HG03432 (cell line): Measurements from ENCODE around the gene STARD3.

Experiments
- ATAC-seq: cut with Tn5 transposase; IDR thresholded peaks from one replicate; pipeline ENCODE4 v1.9.1; 2021; ENCODE audit warnings: mild to moderate bottlenecking, moderate library complexity; ENCODE audit not compliant: unreplicated experiment

The STARD3 gene

DNA sequence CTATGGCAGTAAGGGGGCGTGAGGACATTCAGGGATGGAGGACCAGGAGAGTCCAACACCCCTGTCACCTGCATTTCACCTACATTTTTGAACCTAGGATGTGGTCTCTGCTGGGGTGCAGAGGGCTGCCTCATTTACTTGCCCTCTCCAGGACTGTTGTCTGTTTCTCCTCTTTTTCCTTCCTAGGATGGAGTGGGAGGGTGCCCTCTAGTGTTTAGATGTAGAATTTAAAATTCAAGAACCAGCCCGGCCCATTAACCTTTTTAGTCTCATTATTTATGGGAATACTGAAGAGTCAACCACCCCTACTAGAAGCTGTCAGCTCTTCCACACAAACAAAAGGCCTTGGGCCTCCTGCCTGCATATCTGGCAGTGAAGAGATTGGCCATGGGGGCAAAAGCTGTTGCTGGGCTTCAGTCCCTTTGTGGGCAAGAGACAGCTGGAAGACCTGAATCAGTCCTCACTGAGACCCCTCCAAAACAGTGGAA is 2.5 kb upstream of the STARD3 start:
- no peak for ATAC-seq

DNA sequence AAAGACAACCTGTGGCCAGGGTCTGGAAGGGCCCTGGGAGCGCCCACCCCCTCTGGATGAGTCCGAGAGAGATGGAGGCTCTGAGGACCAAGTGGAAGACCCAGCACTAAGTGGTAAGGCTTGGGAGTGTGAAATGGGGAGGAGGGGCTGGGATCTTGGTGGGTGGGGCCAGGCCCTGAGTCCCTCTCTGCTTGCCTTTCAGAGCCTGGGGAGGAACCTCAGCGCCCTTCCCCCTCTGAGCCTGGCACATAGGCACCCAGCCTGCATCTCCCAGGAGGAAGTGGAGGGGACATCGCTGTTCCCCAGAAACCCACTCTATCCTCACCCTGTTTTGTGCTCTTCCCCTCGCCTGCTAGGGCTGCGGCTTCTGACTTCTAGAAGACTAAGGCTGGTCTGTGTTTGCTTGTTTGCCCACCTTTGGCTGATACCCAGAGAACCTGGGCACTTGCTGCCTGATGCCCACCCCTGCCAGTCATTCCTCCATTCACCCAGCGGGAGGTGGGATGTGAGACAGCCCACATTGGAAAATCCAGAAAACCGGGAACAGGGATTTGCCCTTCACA is 1.2 kb upstream of the STARD3 start:
- ATAC-seq, result no peak

DNA sequence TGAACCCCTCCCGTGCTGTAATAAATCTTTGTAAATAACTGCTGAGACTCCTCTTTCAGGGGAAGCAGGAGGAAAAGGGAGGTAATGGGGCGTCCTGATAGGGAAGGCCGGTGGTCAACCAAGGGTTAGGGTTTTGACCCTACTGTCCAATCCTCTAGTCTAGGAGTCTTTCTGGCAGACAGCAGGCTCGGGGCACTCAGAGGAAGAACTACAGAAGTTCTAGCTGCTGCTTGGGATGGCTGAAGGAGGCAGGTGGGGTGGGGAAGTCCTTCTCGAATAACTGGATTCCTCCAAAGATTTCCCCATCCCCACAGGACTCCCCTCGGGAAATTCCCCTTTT is 387 bp upstream of the STARD3 start:
- peak; percentile 8 for ATAC-seq

DNA sequence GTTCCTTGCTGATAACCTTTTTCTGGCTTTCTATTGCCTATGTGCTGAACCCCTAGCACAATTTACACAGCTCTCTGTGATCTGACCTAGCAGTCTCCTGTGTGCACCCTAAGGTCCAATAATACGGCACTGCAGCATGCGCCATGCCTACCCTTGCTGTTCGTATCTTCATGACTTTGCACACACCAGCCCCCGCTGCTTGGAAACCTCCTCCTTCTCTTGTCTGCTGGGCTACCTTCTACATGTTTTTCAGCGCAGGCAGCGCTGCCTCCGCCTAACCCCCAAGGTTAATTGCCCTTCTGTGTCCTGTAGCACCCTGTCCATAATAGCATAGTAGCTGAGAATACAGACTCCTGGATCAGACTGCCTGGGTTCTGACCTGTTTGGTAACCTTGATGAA is 1.4 kb downstream of the STARD3 start:
- ATAC-seq, result no peak

DNA sequence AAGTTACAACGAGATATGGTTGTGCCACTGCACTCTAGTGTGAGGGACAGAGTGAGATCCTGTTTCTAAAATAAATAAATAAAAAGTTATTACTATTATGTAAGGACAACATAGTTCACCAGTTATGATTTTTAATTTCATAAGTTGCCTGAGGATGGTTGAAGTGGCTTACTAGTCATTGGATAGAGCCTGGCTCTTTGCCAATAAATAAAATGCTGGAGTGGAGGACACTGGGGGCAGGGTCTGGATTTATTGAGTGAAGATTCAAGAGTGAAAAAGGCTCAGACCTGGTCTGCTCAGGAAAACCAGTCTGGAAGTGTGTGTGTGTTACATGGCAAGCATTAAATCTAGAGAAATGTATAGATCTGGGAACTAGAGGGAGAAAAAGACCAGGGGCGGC is 2.1 kb downstream of the STARD3 start:
- ATAC-seq, result no peak

DNA sequence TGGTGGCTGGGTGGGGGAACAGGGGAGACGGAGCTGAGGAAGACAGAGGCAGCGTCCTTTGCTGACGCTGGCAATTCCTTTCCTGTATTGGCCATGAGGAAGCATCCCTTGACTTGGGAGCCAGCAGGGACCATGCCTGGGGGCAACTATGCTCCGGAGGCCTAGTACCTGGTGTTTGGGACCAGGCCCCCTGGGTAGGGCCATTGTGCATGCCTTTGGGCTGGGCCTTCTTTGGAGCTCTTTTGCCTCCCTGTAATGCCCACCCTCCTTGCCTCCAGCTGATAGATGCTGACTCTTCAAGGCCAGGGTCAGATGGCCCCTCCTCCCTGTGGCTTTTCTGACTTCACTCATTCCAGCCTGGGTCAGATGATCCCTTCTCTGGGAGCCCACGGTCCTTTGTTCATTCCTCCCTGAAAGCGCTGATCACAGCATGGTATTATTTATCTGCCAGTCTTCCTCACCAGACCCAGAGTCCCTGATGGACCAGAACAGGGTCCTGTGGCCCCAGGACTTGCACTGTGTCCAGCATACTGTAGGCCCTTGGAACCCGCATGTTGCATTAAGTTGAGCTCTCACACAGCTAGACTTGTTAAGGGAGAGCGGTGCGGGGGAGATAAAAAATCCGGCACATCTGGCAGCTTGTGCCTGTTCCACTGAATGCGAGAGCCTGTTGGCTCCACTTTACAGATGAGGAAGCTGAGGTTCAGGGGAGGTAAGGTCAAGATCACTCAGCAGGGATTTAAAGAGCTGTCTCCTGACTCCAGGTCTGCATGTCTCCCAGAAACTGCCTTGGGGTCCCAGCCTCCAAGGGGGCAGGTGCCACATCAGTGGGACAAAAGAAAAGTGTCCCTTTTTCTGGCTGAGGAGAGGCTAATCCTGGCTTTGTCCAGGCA is 2.9 kb downstream of the STARD3 start:
- no peak for ATAC-seq

DNA sequence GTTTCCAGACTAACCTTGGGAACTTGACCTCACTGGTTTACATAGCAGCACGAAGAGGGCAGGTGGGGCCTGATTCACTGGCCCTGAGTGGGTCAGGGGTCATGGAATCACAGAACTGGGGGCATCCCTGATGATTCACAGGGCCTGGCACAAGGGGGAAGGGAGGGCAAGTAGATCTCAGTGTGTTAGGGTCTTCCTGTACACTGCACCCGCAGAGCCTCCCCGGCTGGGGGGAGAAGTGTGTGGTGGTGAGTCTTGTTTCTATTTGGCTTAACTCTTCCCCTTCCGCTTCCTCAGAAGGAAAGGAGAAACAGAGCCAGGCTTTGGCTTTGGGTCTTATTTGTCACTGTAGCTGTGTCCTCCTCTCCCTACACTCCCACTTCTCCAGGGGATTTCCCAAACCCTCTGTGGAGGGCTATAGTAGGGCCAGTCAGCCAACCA is 3.7 kb downstream of the STARD3 start:
- ATAC-seq, result no peak

DNA sequence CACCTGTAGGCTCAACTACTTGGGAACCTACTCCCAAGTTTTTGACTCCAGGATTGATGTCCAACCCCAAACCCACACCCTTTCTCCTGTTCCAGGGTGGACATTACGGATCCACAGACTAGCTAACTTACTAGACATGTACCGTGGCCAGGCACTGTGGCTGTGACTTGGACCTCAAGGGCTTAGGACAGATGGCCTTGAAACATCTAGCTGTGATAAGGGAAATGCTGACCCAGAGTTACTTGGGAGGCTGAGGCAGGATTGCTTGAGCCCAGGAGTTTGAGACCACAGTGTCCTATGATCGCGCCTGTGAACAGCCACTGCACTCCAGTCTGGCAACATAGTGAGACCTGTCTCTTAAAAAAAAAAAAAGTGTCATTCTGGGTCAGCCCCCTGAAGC is 4.2 kb downstream of the STARD3 start:
- ATAC-seq, result no peak

DNA sequence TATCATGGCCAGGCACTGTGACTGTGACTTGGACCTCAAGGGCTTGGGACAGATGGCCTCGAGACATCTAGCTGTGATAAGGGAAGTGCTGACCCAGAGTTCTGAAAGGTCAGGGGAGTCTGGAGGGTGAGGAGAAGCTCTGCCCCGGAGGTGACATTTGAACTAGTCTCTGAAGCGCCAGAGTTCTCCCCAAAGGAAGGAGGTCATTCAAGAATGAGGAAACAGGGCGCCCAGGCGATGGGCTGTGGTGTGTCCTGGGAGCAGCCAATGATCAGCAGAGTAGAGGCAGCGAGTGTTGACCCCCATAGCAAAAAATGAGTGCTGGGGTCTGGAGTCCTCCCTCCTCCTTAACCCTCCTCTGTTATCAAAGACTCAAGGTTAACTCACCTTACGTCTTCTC is 4.9 kb downstream of the STARD3 start:
- no peak for ATAC-seq

DNA sequence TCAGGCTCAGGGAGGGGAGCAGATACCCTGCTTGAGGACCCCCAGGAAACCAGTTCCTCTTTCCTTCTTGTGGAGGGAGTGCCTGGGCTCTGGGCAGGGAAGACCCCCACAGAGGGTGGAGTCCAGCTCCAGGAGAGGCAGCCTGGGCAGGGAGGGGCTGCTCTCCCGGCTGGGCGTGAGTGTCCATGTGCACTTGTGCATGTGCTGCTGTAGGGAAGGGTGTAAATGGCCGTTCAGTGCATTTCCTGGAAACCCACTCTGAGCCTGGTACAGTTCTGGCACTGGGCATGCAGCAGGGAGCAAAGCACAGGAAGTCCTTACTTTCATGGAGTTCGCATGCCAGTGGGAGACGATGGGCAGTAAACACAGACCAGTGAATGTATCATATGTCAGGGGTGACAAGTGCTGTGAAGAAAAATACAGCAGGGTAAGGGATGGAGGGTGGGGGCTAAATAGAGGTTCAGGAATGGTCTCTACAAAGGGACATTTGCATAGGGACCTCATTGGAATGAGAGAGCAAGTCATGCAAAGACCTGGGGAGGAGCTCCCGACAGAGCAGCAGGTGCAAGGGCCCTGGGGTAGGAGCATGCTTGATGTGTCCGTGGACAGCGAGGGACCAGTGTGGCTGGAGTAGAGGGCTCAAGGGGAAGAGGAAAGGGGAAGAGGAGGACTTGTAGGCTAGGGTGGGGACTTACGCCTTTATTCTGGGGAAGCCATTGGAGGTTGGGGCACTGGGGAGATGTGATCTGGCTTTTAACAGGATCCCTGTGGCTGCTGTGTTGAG is 5.5 kb downstream of the STARD3 start:
- ATAC-seq, result no peak

DNA sequence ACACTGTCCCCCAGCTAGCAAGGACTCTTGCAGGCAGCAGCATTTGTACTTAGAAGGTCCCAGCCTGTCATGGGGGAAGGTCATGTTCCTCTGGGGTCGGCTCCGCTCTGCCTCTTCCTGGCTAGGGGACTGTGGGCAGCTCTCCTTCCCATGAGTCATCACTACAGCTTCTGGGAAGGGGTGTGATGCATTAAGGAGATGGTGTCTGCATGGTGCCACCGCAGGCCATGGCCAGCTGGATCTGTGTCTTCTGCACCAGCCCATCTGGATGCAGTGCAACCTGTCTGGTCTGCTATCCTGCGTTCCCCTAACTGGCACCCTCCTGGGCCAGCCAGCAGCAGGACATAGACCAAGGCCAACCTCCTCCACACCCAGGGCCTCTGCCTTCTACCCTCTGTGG is 6.3 kb downstream of the STARD3 start:
- ATAC-seq, result no peak

DNA sequence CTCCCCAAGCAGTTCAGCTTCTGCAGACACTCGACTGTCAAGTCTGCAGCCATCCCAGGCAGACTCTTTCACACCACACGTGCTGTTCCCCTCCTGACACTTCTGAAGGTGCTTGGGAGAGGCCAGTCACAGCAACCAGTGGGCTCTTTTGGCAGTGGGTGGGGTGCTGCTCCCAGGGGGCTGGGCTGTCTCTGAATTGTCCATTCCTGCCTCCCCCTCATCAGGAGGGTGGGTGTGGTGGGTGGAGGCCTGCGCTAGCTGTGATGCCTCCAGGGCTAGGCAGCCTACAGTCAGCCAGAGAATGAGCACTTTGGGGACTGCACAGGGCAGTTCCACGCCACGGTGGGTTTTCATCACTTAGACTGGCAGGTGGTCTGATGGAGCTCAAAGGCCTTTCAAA is 10.3 kb downstream of the STARD3 start:
- ATAC-seq, result no peak

DNA sequence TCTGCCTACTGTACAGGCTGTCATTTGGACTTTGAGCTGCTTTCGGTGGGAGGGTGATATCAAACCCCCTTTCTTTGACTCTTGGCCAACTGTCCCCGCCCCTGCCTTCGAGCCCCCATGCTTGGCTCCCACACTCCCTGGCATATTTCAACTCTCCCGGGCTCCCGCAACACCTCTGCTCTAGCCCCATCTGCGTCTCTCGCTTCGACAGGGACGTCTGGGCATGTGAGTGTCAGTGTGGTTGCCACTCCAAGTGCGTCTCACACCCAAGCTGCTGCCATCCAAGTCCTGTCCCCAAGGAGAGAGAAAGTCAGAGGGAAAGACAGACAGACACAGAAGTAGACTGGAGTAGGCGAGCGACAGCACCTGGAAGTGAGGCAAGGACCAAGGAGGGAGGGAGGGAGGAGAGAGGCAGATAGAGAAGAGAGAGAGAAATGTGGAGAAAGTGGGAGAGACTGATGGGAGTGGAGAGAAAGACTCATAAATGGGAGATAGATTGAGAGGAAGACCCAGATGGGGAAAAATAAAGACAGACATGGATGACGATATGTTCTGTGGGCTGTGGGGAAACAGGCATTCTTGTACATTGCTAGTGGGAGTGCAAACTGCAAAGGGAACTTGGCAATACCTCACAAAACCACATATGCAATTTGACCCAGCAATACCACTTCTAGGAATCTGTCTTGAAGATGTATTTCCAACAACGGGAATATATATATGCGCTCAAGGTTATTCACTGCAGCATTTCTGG is 11.8 kb downstream of the STARD3 start:
- no peak for ATAC-seq

DNA sequence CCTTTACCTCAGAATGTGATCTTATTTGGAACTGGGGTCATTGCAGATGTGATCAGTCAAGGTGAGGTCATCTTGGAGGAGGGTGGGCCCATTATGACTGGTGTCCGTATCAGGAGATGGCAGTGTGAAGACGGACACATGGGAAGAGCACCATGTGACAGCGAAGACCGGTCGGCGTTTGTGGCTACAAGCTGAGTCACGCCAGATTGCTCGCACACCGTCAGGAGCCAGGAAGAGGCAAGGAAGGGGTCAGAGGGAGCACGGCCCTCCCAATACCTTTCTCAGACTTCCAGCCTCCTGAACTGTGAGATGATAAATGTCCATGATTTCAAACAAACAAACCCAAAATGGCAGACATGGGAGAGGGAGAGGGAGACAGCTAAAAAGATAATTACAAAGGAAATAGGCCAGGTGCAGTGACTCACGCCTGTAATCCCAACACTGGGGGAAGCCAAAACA is 13.2 kb downstream of the STARD3 start:
- no peak for ATAC-seq

DNA sequence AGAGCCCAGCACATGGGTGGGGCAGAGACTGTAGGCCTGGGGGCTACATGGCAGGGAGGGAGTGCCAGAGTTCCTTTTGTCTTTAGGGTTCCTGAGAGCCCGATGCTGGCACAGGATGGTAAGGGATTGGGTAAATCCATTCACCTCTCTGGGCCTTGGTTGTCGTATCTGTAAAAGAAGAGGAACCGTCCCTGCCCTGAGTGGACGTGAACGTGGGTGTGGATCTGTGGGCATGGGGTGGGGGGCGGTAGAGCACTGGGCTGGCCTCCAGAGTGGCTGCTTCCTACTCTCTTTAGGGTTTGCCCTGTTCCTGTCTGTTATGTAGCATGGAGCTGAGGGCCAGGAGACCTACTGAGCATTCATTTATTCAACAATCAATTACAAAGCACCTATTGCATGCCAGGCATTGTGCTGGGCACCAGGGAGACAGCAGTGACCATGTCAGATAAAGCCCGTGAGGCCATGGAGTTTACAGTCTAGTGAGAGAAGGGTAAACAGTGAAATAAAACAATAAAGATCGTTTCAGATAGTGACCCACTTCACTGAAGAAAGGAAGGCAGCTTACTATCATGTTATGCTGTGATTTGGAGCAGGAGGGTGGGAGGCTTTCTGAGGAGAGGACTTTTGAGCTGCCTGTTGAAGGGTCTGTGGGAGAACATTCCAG is 15.1 kb downstream of the STARD3 start:
- ATAC-seq, result no peak

DNA sequence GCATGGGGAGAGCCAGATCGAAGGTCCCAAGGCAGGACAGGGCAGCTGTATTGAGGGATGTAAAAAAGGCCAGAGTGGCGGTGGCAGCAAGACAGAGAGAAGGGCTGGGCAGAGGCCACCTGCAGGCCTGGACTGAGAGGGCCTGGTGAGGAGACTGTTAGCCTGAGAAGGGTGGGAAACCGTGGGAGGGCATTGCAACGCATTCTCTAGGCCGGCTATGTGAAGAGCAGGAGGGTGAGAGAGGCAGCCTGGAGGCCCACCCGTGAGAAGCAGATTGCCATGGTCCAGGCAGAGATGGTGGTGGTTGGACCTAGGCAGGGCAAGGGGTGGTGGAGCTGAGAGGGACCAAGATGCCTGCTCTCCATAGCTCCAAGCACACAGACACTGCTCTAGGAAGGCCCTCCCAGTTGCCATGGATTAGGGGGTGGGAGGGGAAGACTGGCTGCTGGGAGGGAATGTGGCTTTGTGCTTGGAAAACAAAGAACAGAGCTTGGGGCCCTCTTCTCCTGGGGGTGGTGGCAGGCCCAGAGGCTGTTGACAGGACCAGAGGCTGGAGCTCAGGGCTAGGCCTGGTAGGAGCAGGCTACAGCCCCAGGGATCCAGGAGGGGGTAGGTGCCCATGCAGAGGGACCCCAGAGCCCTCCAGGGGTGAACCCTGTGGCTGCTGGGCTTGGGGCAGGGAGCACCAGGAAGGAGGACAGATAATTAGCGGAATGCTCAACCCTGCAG is 15.8 kb downstream of the STARD3 start:
- no peak for ATAC-seq

DNA sequence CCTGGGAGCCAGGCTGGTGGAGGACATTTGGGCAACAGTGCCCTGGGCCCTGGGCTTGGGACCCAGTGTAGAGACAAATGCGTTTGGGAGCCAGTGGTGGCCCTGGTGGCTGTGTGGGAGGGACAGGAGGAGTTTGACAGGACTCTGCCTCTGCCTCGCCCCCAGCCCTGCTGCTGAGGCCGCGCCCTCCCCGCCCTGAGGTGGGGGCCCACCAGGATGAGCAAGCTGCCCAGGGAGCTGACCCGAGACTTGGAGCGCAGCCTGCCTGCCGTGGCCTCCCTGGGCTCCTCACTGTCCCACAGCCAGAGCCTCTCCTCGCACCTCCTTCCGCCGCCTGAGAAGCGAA is 16.3 kb downstream of the STARD3 start:
- ATAC-seq, result no peak

DNA sequence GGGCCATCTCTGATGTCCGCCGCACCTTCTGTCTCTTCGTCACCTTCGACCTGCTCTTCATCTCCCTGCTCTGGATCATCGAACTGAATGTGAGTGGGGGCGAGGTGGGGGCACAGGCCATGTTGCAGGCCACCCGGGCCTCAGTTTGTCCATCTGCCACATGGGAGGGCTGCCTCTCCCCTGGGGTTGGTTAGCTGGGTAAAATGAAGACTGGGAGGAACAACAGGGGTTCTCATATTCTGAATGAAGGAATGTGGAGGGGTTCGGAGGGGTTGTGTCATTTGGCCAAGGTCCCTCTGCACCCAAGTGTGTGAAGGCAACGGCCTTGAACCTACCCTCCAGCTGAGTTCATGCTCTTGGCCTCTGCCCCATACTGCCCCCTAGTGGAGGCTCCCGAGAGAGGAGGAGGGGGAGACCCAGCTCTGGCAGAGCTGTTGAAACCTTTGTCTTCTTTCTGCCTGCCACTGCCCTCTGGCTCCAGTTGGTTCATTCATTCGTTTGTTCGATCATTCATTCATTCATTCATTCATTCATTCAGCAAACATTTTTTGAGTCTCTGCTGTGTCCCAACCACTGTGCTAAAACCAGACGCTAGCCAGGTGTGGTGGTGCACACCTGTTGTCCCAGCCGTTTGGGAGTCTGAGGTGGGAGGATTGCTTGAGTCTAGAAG is 16.9 kb downstream of the STARD3 start:
- ATAC-seq, result no peak

DNA sequence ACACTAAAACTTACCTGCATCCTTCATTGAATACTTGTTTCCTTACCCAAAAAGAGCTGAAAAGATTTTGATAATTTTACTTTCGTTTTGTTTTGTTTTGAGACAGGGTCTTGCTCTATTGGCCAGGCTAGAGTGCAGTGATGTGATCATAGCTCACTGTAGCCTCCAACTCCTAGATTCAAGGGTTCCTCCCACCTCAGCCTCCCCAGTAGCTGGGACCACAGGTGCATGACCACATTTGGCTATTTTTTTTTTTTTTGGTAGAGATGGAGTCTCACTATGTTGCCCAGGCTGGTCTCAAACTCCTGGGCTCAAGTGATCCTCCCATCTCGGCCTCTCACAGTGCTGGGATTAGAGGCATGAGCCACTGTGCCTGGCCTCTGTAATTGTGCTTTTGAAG is 18.2 kb downstream of the STARD3 start:
- ATAC-seq, result no peak
